GM10266 (cell line): ENCODE results near the gene ACP2.

Experiments used
- DNase-seq: peaks from one replicate; pipeline ENCODE4 v3.0.0; 2012; ENCODE audit errors: extremely low spot score
- CTCF ChIP-seq: IDR thresholded peaks from 2 replicates; pipeline ENCODE4 v1.5.1; 2012; ENCODE audit warnings: mild to moderate bottlenecking, low read depth; ENCODE audit not compliant: control insufficient read depth, insufficient read depth; ENCODE audit errors: missing control alignments

Gene ACP2

GRCh38 chr11:47258317-47258902 is 9.8 kb upstream of the ACP2 start:
- DNase-seq: no peak
- no peak for TF ChIP-seq CTCF

GRCh38 chr11:47257517-47258316 is 9.1 kb upstream of the ACP2 start, which contains the start of gene NR1H3:
NR1H3 (plus strand) TSS chr11:47257996; CDS start chr11:47259217, 1,221 bp downstream.
- peak; percentile 33 for DNase-seq
- peak; percentile 42 for TF ChIP-seq CTCF

GRCh38 chr11:47257177-47257516 is 8.5 kb upstream of the ACP2 start:
- TF ChIP-seq CTCF: no peak
- no peak for DNase-seq

GRCh38 chr11:47256374-47256773 is 7.8 kb upstream of the ACP2 start:
- TF ChIP-seq CTCF: no peak
- DNase-seq: no peak

- no peak for DNase-seq
- TF ChIP-seq CTCF: no peak
Observed at GRCh38 chr11:47254386-47254785, 5.8 kb upstream of the ACP2 start.

- DNase-seq: no peak
- no peak for TF ChIP-seq CTCF
Observed at GRCh38 chr11:47253660-47254059, 5.0 kb upstream of the ACP2 start.

- TF ChIP-seq CTCF: no peak
- no peak for DNase-seq
Observed at GRCh38 chr11:47251751-47252150, 3.1 kb upstream of the ACP2 start.
